Caco-2 (cell line): ENCODE results near the gene PGLYRP4. TPM values are rescaled to one million over a fixed set of nuclear protein-coding genes. Genes with fewer than 3 reads are reported as not detected.

Experiments used
- BruUV-seq: library from RNA; stranded (reverse); fragments of 400-500 nt; replicated peaks from 2 replicates; lab custom pipeline; 2021; lab: Mats Ljungman, UMichigan
- CTCF ChIA-PET: fragments of 300-600 bp; sonication (Branson Sonifier 250); formaldehyde crosslinking; loops from one replicate; lab custom pipeline; 2022; ENCODE audit warnings: antibody characterized with exemption; lab: Charles Lee
- POLR2A ChIA-PET: fragments of 300-600 bp; sonication (Branson Sonifier 250); formaldehyde crosslinking; loops from one replicate; lab custom pipeline; 2022; ENCODE audit warnings: antibody characterized with exemption; lab: Charles Lee
- DNase-seq, 2 experiments: peaks; one replicate each; pipeline versions ENCODE4 v3.0.0 to v3.0.0-alpha.2; 2020 to 2022
- H3K27me3 ChIP-seq: replicated peaks from 2 replicates; pipeline ENCODE4 v1.6.0; 2011; ENCODE audit warnings: low read length; ENCODE audit not compliant: control insufficient read depth, insufficient read depth
- H3K36me3 ChIP-seq: 2 replicates; pipeline ENCODE4 v1.5.1; 2011; ENCODE audit warnings: low read length; ENCODE audit not compliant: control insufficient read depth, insufficient read depth
- H3K4me1 ChIP-seq: fragments of 250-450 bp; sonication (Bioruptor Pico); 2 replicates; pipeline ENCODE4 v1.5.1; 2020; ENCODE audit warnings: mild to moderate bottlenecking
- H3K4me3 ChIP-seq: 2 replicates; pipeline ENCODE4 v1.5.1; 2011; ENCODE audit warnings: low read depth, mild to moderate bottlenecking, control low read depth, low read length
- H3K9me3 ChIP-seq: fragments of 250-450 bp; sonication (Bioruptor Pico); 2 replicates; pipeline ENCODE4 v1.5.1; 2020; ENCODE audit warnings: mild to moderate bottlenecking, moderate library complexity
- H3K27ac Mint-ChIP-seq: one replicate; pipeline ENCODE4 v1.8.0; 2022; ENCODE audit warnings: mixed read lengths; ENCODE audit not compliant: unreplicated experiment
- H3K27me3 Mint-ChIP-seq: one replicate; pipeline ENCODE4 v1.8.0; 2022; ENCODE audit warnings: mixed read lengths; ENCODE audit not compliant: insufficient read depth, unreplicated experiment
- H3K36me3 Mint-ChIP-seq: one replicate; pipeline ENCODE4 v1.8.0; 2022; ENCODE audit warnings: mild to moderate bottlenecking, mixed read lengths; ENCODE audit not compliant: insufficient read depth, unreplicated experiment
- H3K4me1 Mint-ChIP-seq: one replicate; pipeline ENCODE4 v1.8.0; 2022; ENCODE audit warnings: low read depth, mixed read lengths; ENCODE audit not compliant: unreplicated experiment
- H3K4me3 Mint-ChIP-seq: one replicate; pipeline ENCODE4 v1.8.0; 2022; ENCODE audit warnings: mild to moderate bottlenecking, moderate library complexity, mixed read lengths; ENCODE audit not compliant: unreplicated experiment
- H3K9me3 Mint-ChIP-seq: one replicate; pipeline ENCODE4 v1.8.0; 2022; ENCODE audit warnings: mixed read lengths; ENCODE audit not compliant: unreplicated experiment
- intact Hi-C: fragments of 100-400 bp; cut with micrococcal nuclease; formaldehyde crosslinking; loops from one replicate; pipeline ENCODE4 v1.10.0; 2022; ENCODE audit not compliant: unreplicated experiment
- total RNA-seq: library from RNA; stranded (reverse); gene quantifications from 2 replicates; pipeline ENCODE4 v1.2.3, GENCODE V29; 2022
- TF ChIP-seq, protein P1 (sequence below), 2 experiments: fragments of 200-600 bp in 1 of 2; IDR thresholded peaks; 1 replicate in 1 of 2; 2 replicates in 1 of 2; pipeline versions ENCODE4 v1.5.1 to v1.8.0; 2011 to 2022; ENCODE audit warnings: antibody characterized with exemption in 1 of 2, control low read depth in 1 of 2, inconsistent platforms in 1 of 2, low read depth in 1 of 2, low read length in 1 of 2, mild to moderate bottlenecking in 1 of 2, moderate library complexity in 1 of 2; ENCODE audit not compliant: insufficient read depth in 1 of 2, severe bottlenecking in 1 of 2, unreplicated experiment in 1 of 2

Gene PGLYRP4
- total RNA-seq, 1 experiment from 2014 or later: not detected

DNA sequence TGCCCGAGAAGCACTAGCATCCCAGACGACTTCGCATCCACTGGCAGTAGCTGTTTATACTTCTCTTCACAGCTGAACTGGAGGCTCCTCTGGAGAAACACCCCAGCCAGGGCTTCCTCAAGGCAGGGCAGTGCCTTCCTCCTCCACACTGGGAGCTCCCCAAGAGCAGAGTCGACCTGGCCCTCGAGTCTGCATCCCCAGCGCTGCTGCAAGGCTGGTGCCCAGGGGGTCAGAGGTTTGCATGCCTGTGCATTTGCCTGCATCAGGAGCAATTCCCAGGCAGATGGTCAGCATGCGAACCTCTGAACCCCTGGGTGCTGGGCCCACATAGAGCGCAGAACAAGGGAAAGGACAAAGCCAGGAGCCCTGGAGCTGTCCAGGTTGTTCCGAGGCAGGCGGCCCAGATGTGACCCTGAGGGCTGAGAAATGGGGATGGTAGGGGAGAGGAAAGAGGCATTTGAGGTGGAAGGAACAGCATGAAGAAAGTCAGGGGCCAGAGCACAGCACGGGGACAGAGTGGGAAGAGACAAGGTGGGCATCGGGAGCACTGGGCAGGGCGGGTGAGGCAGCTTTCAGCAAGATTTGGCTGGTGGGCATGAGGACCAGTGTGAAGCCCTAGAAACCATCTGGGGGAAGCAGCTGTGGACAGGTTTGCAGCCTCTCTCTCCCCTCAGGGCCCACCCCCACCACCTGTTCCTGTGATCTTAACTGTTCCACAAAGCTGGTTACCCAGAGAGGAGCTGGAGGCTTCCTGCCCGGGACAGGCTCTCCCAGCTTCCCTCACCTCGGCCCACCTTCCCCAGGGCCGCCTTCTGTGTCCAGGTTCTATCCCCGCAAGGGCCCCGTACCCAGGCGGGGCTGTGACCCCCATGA is 48.6 kb upstream of the PGLYRP4 start:
- Histone ChIP-seq H3K9me3 (no peaks in the 10 kb centered on the region), H3K36me3 (no peaks in the 10 kb centered on the region), H3K4me1 (no peaks in the 10 kb centered on the region), H3K27me3 (no peaks in the 10 kb centered on the region; the same call in 1 of the 2 replicates), H3K4me3 (no peak overlapping the region)
- ChIA-PET CTCF (interaction anchor here (0.6 kb wide), 1 partner anchor 155 kb away, joined by 4 read pairs; no protein-coding TSS in a partner anchor), POLR2A (no interaction called here)
- peaks cover 4% of the 10 kb centered on the region for H3K4me1 Mint-ChIP-seq
- no peaks in the 10 kb centered on the region for H3K36me3 Mint-ChIP-seq
- no peak overlapping the region for H3K4me3 Mint-ChIP-seq
- H3K27ac Mint-ChIP-seq: no peak overlapping the region
- no peaks in the 10 kb centered on the region for H3K9me3 Mint-ChIP-seq
- intact Hi-C loops: no loop called here
- BruUV-seq: no TSS peak
- H3K27me3 Mint-ChIP-seq: peaks cover 28% of the 10 kb centered on the region
- TF ChIP-seq, protein P1, sequence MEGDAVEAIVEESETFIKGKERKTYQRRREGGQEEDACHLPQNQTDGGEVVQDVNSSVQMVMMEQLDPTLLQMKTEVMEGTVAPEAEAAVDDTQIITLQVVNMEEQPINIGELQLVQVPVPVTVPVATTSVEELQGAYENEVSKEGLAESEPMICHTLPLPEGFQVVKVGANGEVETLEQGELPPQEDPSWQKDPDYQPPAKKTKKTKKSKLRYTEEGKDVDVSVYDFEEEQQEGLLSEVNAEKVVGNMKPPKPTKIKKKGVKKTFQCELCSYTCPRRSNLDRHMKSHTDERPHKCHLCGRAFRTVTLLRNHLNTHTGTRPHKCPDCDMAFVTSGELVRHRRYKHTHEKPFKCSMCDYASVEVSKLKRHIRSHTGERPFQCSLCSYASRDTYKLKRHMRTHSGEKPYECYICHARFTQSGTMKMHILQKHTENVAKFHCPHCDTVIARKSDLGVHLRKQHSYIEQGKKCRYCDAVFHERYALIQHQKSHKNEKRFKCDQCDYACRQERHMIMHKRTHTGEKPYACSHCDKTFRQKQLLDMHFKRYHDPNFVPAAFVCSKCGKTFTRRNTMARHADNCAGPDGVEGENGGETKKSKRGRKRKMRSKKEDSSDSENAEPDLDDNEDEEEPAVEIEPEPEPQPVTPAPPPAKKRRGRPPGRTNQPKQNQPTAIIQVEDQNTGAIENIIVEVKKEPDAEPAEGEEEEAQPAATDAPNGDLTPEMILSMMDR (IDR thresholded peaks at IDR 0.05; ENCODE audit: insufficient read depth in 1 of 2, low read depth in 1 of 2, low read length in 1 of 2, severe bottlenecking in 1 of 2, unreplicated experiment in 1 of 2): no peak
- no peak for DNase-seq

DNA sequence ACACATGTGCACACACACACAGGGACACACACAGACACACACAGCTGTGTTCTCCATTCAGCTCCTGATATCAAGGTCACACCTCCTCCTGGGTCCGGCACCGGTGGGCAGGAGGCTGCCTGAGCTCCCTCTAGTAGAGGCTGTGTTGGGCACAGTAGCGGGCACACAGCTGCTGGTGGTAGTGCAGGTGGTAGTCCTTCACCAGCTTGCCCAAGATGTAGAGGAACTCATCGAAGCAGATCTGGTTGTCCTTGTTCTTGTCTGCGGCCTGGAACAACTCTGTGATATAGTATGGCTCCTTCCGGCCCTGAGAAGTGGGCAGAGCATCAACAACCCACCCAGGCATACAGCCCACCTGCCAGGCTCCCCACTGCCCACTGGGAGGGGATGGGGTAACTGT is 47.8 kb upstream of the PGLYRP4 start:
- Mint-ChIP-seq H3K27ac (no peak overlapping the region), H3K4me1 (peaks cover 4% of the 10 kb centered on the region), H3K36me3 (no peaks in the 10 kb centered on the region), H3K27me3 (peaks cover 22% of the 10 kb centered on the region), H3K9me3 (no peaks in the 10 kb centered on the region), H3K4me3 (no peak overlapping the region)
- POLR2A ChIA-PET: no interaction called here
- H3K9me3 ChIP-seq: no peaks in the 10 kb centered on the region
- CTCF ChIA-PET: interaction anchor here (0.6 kb wide), 1 partner anchor 156 kb away, joined by 4 read pairs; no protein-coding TSS in a partner anchor
- no TSS peak for BruUV-seq
- DNase-seq: no peak
- H3K4me3 ChIP-seq: no peak overlapping the region
- TF ChIP-seq, protein P1 (IDR thresholded peaks at IDR 0.05; ENCODE audit: insufficient read depth in 1 of 2, low read depth in 1 of 2, low read length in 1 of 2, severe bottlenecking in 1 of 2, unreplicated experiment in 1 of 2): no peak
- no peaks in the 10 kb centered on the region; the same call in 1 of the 2 replicates for H3K27me3 ChIP-seq
- H3K4me1 ChIP-seq: no peaks in the 10 kb centered on the region
- H3K36me3 ChIP-seq: no peaks in the 10 kb centered on the region
- intact Hi-C loops: no loop called here

DNA sequence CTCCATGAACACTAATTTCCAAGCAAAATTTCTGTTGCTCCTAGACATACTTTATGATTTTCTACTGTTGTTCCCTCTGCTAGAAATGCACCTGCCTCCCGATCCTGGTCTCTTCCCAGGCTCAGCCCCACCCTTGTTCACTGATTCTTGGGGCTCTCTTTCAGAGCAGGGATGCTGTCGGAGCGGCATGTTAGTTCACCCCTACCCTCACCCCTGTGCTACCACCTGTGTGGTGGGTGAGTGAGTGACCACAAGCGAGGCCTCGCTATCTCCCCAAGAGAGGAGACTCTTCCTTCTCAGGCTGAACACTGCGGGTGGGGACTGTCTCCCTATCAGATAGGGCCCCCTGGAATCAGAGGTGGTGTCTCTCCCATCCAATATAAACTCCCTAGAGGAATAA is 47.1 kb upstream of the PGLYRP4 start:
- Histone ChIP-seq H3K4me3 (no peak overlapping the region), H3K36me3 (no peaks in the 10 kb centered on the region), H3K9me3 (no peaks in the 10 kb centered on the region), H3K4me1 (no peaks in the 10 kb centered on the region), H3K27me3 (no peaks in the 10 kb centered on the region)
- DNase-seq: no peak
- intact Hi-C loops: no loop called here
- TF ChIP-seq, protein P1 (IDR thresholded peaks at IDR 0.05; ENCODE audit: insufficient read depth in 1 of 2, low read depth in 1 of 2, low read length in 1 of 2, severe bottlenecking in 1 of 2, unreplicated experiment in 1 of 2): no peak
- BruUV-seq: no TSS peak
- H3K4me3 Mint-ChIP-seq: no peak overlapping the region
- no peaks in the 10 kb centered on the region for H3K9me3 Mint-ChIP-seq
- peaks cover 4% of the 10 kb centered on the region for H3K4me1 Mint-ChIP-seq
- H3K27me3 Mint-ChIP-seq: peaks cover 20% of the 10 kb centered on the region
- H3K36me3 Mint-ChIP-seq: no peaks in the 10 kb centered on the region
- no peak overlapping the region for H3K27ac Mint-ChIP-seq
- ChIA-PET CTCF (no interaction called here), POLR2A (no interaction called here)
